ENCODE results near the gene RBMS3. TPM values are rescaled to one million over a fixed set of nuclear protein-coding genes. Genes with fewer than 3 reads are reported as not detected.

The RBMS3 gene
- total RNA-seq, 4 donors from 2014 or later, result 3.8 to 18.7 (median 14.6) TPM

DNA sequence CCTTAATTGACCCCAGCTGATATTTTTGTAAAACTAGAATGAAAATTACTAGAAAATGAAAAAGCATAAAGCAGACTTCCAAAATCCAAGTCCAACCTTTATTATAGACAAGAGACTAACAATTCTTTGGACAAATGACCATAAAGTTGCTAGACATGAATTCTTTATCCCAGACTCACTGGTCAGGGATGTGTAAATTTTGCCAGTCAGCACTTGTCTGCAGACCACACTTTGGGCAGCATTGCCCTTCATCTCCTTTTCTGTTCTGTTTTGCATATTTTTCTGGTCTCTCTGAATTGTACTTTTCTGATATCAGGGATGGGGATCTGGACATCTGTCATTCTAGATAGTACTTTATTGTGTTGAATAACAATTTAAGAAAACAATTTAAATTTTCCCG is 10.1 kb upstream of the RBMS3 start:
- in situ Hi-C loops (cut with MboI; ENCODE audit: low pct_ligation_motif_present in 1 of 4, low pct_unique_long_range_greater_than_20kb in 1 of 4, low sequenced_read_pairs in 3 of 4) (no loop called here), intact Hi-C loops (cut with DNase I; ENCODE audit: low total_unique reads) (no loop called here)
- Histone ChIP-seq H3K4me1 (peaks cover 0 to 3% (median 0%) of the 10 kb centered on the region in 4 donors), H3K4me3 (no peak overlapping the region), H3K36me3 (no peaks in the 10 kb centered on the region), H3K9me3 (no peaks in the 10 kb centered on the region), H3K27ac (no peak overlapping the region), H3K27me3 (no peaks in the 10 kb centered on the region)
- no peak for DNase-seq
- TF ChIP-seq EP300 (IDR thresholded peaks at IDR 0.05; ENCODE audit: low read depth), result no peak
- TF ChIP-seq POLR2A (IDR thresholded peaks at IDR 0.05), result no peak
- TF ChIP-seq POLR2AphosphoS5 (IDR thresholded peaks at IDR 0.05), result no peak
- TF ChIP-seq, protein P1, sequence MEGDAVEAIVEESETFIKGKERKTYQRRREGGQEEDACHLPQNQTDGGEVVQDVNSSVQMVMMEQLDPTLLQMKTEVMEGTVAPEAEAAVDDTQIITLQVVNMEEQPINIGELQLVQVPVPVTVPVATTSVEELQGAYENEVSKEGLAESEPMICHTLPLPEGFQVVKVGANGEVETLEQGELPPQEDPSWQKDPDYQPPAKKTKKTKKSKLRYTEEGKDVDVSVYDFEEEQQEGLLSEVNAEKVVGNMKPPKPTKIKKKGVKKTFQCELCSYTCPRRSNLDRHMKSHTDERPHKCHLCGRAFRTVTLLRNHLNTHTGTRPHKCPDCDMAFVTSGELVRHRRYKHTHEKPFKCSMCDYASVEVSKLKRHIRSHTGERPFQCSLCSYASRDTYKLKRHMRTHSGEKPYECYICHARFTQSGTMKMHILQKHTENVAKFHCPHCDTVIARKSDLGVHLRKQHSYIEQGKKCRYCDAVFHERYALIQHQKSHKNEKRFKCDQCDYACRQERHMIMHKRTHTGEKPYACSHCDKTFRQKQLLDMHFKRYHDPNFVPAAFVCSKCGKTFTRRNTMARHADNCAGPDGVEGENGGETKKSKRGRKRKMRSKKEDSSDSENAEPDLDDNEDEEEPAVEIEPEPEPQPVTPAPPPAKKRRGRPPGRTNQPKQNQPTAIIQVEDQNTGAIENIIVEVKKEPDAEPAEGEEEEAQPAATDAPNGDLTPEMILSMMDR (IDR thresholded peaks at IDR 0.05), result no peak
- WGBS, 2 donors (ENCODE audit: low coverage in 1 of 2), result 89 to 95% methylated on average over 1 of the region's 1 CpG

DNA sequence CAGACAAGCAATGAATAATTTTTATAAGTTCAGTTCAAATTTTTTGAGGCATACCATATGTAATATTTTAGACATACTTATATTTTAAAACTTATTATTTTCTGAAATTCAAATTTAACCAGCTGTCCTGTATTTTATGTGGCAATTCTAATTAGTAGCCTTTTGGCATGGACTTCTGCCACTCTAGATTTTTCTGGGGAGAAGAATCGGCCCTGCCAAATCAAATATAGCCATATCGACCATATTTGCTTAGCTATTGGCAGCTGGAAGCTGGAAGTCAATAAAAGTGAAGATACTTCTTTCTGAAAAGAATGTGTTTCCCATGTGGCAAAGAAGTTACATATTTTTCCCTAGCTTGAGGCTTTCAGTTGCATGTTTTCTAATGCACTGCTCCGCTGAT is 9.4 kb upstream of the RBMS3 start:
- H3K4me1 ChIP-seq, result peaks cover 0 to 3% (median 0%) of the 10 kb centered on the region in 4 donors
- 53 to 56% methylated on average over 3 of the region's 3 CpGs for WGBS, 2 donors (ENCODE audit: low coverage in 1 of 2)
- intact Hi-C loops (cut with DNase I; ENCODE audit: low total_unique reads) (no loop called here), in situ Hi-C loops (cut with MboI; ENCODE audit: low pct_ligation_motif_present in 1 of 4, low pct_unique_long_range_greater_than_20kb in 1 of 4, low sequenced_read_pairs in 3 of 4) (no loop called here)
- no peak overlapping the region for H3K27ac ChIP-seq
- TF ChIP-seq POLR2A (IDR thresholded peaks at IDR 0.05), result no peak
- no peak for TF ChIP-seq POLR2AphosphoS5 (IDR thresholded peaks at IDR 0.05)
- TF ChIP-seq, protein P1 (IDR thresholded peaks at IDR 0.05), result no peak
- TF ChIP-seq EP300 (IDR thresholded peaks at IDR 0.05; ENCODE audit: low read depth), result no peak
- H3K36me3 ChIP-seq, result no peaks in the 10 kb centered on the region
- DNase-seq, result no peak
- no peaks in the 10 kb centered on the region for H3K27me3 ChIP-seq
- H3K9me3 ChIP-seq, result no peaks in the 10 kb centered on the region
- no peak overlapping the region for H3K4me3 ChIP-seq

DNA sequence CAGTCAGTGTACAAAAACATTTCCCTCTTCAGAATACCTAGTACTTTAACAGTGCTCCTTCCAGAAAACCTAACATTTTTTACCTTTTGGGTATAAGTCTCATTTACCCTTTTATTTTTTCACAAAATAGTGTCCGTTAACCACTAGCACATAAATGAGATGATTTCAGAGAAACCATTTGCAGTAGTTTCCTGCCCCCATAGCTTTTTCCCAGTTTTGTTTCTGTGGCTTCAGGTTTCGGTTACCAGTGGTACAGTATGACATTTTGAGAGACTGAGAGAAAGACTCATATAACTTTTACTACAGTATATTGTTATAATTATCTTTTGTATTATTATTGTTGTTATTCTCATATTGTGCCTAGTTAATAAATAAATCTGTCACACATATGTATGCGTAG is 6.2 kb upstream of the RBMS3 start:
- Histone ChIP-seq H3K4me1 (peaks cover 0 to 6% (median 2%) of the 10 kb centered on the region in 4 donors), H3K27me3 (no peaks in the 10 kb centered on the region), H3K9me3 (no peaks in the 10 kb centered on the region), H3K4me3 (no peak overlapping the region), H3K27ac (no peak overlapping the region), H3K36me3 (no peaks in the 10 kb centered on the region)
- no peak for DNase-seq
- 88 to 90% methylated on average over 3 of the region's 3 CpGs for WGBS, 2 donors (ENCODE audit: low coverage in 1 of 2)
- TF ChIP-seq POLR2A (IDR thresholded peaks at IDR 0.05) (no peak), POLR2AphosphoS5 (IDR thresholded peaks at IDR 0.05) (no peak), EP300 (IDR thresholded peaks at IDR 0.05; ENCODE audit: low read depth) (no peak)
- TF ChIP-seq, protein P1 (IDR thresholded peaks at IDR 0.05), result no peak
- in situ Hi-C loops (cut with MboI; ENCODE audit: low pct_ligation_motif_present in 1 of 4, low pct_unique_long_range_greater_than_20kb in 1 of 4, low sequenced_read_pairs in 3 of 4), result loop anchor here in 1 of 4 donors (25.0 kb wide), 1 partner anchor 488 kb away; no protein-coding TSS in a partner anchor
- intact Hi-C loops (cut with DNase I; ENCODE audit: low total_unique reads), result no loop called here

DNA sequence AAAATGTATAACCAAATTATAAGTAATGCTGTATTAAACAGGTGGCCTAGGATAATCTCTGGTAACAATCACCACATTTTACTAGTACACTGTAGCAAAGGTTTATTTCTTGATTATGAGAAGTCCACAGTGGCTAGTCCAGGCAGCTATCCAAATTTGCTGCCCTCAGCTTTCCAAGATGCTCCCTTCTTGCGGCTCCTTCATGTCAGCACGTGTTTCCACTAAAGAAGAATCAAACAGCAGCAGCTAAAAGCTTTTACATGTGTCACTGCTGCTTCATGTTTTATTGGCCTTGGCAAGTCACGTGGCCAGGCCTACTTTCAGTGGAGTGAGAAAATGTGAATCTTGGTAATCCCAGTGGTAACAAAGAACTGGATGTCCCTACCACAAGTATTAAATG is 5.6 kb upstream of the RBMS3 start:
- no peaks in the 10 kb centered on the region for H3K36me3 ChIP-seq
- no peak overlapping the region for H3K4me3 ChIP-seq
- DNase-seq, result peak; percentile 23
- peak; percentile 13 for TF ChIP-seq EP300 (IDR thresholded peaks at IDR 0.05; ENCODE audit: low read depth)
- TF ChIP-seq POLR2AphosphoS5 (IDR thresholded peaks at IDR 0.05), result peak in 1 of 3 donors; percentile 16
- TF ChIP-seq, protein P1 (IDR thresholded peaks at IDR 0.05), result no peak
- no peak for TF ChIP-seq POLR2A (IDR thresholded peaks at IDR 0.05)
- 40 to 59% methylated on average over 1 to 3 of the region's 3 CpGs for WGBS, 2 donors (ENCODE audit: low coverage in 1 of 2)
- peaks cover 0 to 7% (median 3%) of the 10 kb centered on the region in 4 donors for H3K4me1 ChIP-seq
- in situ Hi-C loops (cut with MboI; ENCODE audit: low pct_ligation_motif_present in 1 of 4, low pct_unique_long_range_greater_than_20kb in 1 of 4, low sequenced_read_pairs in 3 of 4), result loop anchor here in 1 of 4 donors (25.0 kb wide), 1 partner anchor 487 kb away; no protein-coding TSS in a partner anchor
- no peaks in the 10 kb centered on the region for H3K9me3 ChIP-seq
- H3K27me3 ChIP-seq, result no peaks in the 10 kb centered on the region
- intact Hi-C loops (cut with DNase I; ENCODE audit: low total_unique reads), result no loop called here
- H3K27ac ChIP-seq, result no peak overlapping the region
